Measurements from ENCODE around the gene TEX13D. TPM values are rescaled to one million over a fixed set of nuclear protein-coding genes. Genes with fewer than 3 reads are reported as not detected.

Gene TEX13D
- polyA plus RNA-seq, 4 donors, result not detected

DNA sequence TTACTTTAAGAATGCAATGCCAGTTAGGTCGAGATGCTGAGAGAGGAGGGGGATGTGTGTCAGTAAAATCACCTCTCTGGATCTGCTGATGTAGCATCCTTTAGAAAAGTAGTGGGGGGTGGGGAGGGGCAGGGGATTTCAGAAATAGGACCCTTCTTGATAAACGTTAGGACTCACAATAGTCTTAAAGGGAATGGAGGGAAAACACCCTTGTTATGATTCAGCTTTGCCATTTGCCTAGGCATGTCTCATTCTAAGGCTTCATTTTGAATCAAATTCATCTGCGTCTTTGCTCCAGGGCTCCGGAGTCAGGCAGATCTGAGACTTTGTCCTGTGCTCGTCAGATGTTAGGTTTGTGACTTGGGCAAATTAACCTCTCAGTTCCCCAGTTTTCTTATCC is 14.8 kb downstream of the TEX13D start:
- DNase-seq (ENCODE audit: low read depth in 4 of 4, low spot score in 3 of 4), result no peak

DNA sequence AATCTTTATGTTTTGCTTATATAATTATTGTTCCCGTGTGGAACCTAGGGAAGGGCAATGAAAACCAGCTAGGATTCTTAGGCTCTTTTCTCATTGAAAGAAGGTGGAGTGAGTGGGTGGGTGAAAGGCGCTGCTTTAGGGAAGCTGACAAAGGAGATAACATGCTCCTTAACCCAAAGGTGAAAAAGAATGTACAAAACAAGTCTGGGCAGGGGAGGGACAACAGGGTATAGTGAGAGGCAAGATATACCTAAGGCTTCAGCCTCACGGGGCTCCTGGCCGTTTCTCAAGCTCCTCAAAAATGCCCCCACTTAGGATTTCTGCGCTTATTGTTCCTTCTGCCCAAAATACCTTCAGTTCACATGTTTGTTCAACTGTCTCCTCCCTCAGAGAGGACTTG is 15.7 kb downstream of the TEX13D start:
- DNase-seq (ENCODE audit: low read depth in 4 of 4, low spot score in 3 of 4), result no peak

DNA sequence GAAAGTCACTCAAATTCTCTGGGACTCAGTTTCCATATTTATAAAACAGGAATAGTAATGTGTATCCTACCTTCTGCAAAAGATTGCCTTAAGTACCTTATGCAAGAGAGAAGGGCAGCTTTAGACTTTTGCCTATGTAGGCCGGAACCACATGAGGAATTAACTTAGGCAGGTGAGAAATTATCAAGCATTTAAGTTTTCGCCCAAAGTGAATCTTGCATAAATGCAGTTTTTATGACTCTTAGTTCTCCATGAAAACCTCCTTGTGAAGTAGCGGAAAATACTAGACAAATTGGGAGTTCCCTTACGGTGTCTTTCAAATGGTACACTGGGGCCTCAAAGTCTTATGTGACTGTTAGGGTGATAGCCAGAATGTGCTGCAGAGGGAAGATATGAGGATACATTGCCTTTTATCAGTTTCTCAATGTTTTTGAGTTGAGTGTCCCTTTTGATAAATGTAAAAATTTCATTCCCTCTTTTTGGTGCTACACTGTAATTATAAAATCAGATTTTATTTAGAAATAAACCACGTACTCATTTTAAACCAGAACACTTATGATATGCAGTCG is 16.5 kb downstream of the TEX13D start:
- no peak for DNase-seq (ENCODE audit: low read depth in 4 of 4, low spot score in 3 of 4)

GRCh38 chrX:124354648-124355047 is 22.2 kb downstream of the TEX13D start:
- DNase-seq (ENCODE audit: low read depth in 4 of 4, low spot score in 3 of 4), result no peak

GRCh38 chrX:124358800-124359383 is 26.4 kb downstream of the TEX13D start:
- DNase-seq (ENCODE audit: low read depth in 4 of 4, low spot score in 3 of 4), result no peak

GRCh38 chrX:124362072-124362471 is 29.6 kb downstream of the TEX13D start:
- DNase-seq (ENCODE audit: low read depth in 4 of 4, low spot score in 3 of 4), result no peak

DNA sequence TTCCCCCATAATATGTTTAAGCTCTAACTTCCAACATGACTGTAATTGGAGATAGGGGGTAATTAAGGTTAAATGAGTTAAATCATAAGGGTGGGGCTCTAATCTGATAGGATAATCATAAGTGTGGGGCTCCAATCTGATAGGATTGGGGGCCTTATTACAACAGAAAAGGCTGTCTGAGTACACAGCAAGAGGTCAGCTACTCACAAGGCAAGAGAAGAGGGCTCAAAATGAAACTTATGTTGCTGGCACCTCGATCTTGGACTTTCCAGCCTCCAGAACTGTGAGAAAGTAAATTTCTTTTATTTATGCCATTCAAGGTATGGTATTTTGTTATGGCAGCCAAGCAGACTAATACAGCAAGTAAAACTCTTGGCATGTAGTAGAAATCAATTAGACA is 30.3 kb downstream of the TEX13D start:
- no peak for DNase-seq (ENCODE audit: low read depth in 4 of 4, low spot score in 3 of 4)

- DNase-seq (ENCODE audit: low read depth in 4 of 4, low spot score in 3 of 4), result no peak
These were observed 37.3 kb downstream of the TEX13D start for GRCh38 chrX:124369722-124370121.

- DNase-seq (ENCODE audit: low read depth in 4 of 4, low spot score in 3 of 4), result no peak
These were observed 40.9 kb downstream of the TEX13D start for GRCh38 chrX:124373348-124373747.

- no peak for DNase-seq (ENCODE audit: low read depth in 4 of 4, low spot score in 3 of 4)
These were observed 46.2 kb downstream of the TEX13D start for GRCh38 chrX:124378643-124379042.

GRCh38 chrX:124383354-124383753 is 50.9 kb downstream of the TEX13D start:
- no peak for DNase-seq (ENCODE audit: low read depth in 4 of 4, low spot score in 3 of 4)

- DNase-seq (ENCODE audit: low read depth in 4 of 4, low spot score in 3 of 4), result no peak
These were observed 53.9 kb downstream of the TEX13D start for GRCh38 chrX:124386401-124386800.

Other genes starting within 250 kb of the TEX13D start
- gene SH2D1A, start 13.9 kb downstream of the TEX13D start, polyA plus RNA-seq (ENCODE audit: insufficient read length in 4 of 4), result under 1 TPM; 0.12 to 0.31 (median 0.21) TPM